ENCODE data around the gene KLHL35. TPM values are rescaled to one million over a fixed set of nuclear protein-coding genes. Genes with fewer than 3 reads are reported as not detected.

The KLHL35 gene
- polyA plus RNA-seq, 2 donors: 0.24 to 0.39 TPM

DNA sequence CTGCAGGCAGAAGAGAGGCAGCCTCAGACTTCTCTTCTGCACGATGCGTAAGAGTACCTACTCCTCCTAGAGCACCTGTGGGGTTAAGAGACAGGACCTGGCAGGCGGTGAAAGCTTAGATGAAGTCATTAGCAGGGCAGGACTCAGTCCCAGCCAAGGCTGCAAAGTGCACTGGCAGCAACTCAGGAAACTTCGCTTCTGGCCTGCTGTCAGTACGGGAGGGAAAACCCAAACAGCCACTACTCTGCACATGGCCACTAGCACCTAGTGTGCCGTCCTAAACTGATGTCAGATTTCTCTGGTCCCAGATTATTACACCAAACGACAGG lies 8.8 kb upstream of the KLHL35 start:
- Histone ChIP-seq H3K27me3 (ENCODE audit: control insufficient read depth in 1 of 2, insufficient read depth in 2 of 2, low read length in 2 of 2) (no peaks in the 10 kb centered on the region), H3K4me3 (ENCODE audit: low read depth in 1 of 2, low read length in 2 of 2) (no peak overlapping the region), H3K27ac (ENCODE audit: low read depth in 2 of 2, low read length in 1 of 2) (no peak overlapping the region), H3K9me3 (ENCODE audit: control insufficient read depth in 2 of 2, insufficient read depth in 1 of 2, low read depth in 1 of 2, low read length in 1 of 2) (no peaks in the 10 kb centered on the region), H3K36me3 (ENCODE audit: control insufficient read depth in 2 of 2, insufficient read depth in 2 of 2, low read length in 1 of 2) (no peaks in the 10 kb centered on the region), H3K4me1 (ENCODE audit: control insufficient read depth in 2 of 2, insufficient read depth in 2 of 2, low read length in 1 of 2) (no peaks in the 10 kb centered on the region)
- 55 to 61% methylated on average over 7 of the region's 7 CpGs for WGBS, 2 donors

DNA sequence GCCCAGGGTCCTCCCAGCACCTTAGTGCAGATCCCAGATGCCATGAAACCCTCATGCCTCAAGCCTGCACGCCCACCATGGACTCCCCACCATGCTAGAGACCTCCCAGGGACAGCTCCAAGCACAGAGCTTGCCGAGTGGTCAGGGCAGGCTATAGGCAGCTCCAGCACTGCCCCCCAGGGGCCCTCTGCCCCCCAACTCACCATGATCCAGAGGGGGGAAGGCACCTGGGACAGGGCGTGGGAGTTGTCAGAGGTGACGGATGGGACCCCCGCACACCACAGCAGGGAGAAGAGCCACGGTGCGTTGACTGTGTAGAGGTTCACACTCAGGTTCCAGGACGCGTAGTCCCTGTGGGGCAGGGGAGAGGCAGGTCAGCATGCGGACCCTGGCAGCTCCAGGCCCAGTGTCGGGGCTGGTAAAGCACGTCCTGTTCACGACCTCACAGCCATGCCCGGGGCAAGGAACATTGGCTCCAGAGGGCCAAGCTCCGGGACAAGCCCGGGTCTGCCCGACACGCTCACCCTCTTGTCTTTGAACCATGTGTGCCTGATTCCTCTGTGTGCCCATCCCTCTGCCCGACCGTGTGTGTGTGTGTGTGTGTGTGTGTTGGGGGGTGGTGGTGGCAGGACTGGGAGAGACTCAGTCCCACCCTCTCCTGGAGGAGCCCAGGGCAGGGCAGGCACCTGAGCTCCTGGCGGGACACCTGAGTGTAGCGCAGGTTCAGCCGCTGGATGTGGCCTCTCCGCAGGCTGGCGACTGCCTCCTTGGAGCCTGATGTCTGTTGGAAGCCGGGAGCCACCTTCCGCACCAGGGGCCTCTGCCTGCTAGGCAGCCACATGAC lies 8.2 kb upstream of the KLHL35 start:
- 56 to 67% methylated on average over 26 to 27 of the region's 27 CpGs for WGBS, 2 donors
- no peaks in the 10 kb centered on the region for H3K27me3 ChIP-seq (ENCODE audit: control insufficient read depth in 1 of 2, insufficient read depth in 2 of 2, low read length in 2 of 2)
- no peaks in the 10 kb centered on the region for H3K36me3 ChIP-seq (ENCODE audit: control insufficient read depth in 2 of 2, insufficient read depth in 2 of 2, low read length in 1 of 2)
- no peaks in the 10 kb centered on the region for H3K4me1 ChIP-seq (ENCODE audit: control insufficient read depth in 2 of 2, insufficient read depth in 2 of 2, low read length in 1 of 2)
- H3K27ac ChIP-seq (ENCODE audit: low read depth in 2 of 2, low read length in 1 of 2): no peak overlapping the region
- no peaks in the 10 kb centered on the region for H3K9me3 ChIP-seq (ENCODE audit: control insufficient read depth in 2 of 2, insufficient read depth in 1 of 2, low read depth in 1 of 2, low read length in 1 of 2)
- H3K4me3 ChIP-seq (ENCODE audit: low read depth in 1 of 2, low read length in 2 of 2): no peak overlapping the region

DNA sequence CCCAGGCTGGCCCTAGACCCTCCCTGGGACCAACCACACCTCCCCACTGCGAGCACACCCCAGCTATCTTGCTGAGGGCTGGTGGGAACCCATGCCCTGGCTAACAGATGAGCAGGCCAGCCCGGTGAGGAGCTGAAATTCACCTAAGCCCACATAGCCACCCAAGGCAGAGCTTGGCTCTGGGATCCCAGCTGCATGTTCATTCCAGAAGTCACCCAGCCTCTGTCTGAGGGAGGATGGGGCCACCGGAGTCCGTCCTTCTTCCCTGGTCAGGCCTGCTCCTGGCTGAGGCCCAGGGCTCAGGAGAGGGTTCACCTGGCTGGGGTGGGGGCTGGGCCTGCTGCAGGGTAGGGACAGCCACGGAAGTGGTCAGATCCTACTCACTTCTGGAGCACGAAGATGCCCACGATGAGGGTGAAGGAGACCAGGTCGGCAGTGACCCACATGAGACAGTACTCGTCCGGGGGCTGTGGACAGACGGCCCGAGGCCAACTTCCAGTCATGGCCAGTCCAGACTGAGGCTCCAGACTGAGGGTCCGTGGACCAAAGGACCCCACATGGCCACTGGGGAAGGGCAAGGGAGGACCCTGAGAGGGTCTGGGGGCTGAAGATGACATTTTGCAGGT lies 6.6 kb upstream of the KLHL35 start:
- no peak overlapping the region for H3K4me3 ChIP-seq (ENCODE audit: low read depth in 1 of 2, low read length in 2 of 2)
- H3K27ac ChIP-seq (ENCODE audit: low read depth in 2 of 2, low read length in 1 of 2): no peak overlapping the region
- no peaks in the 10 kb centered on the region for H3K27me3 ChIP-seq (ENCODE audit: control insufficient read depth in 1 of 2, insufficient read depth in 2 of 2, low read length in 2 of 2)
- H3K9me3 ChIP-seq (ENCODE audit: control insufficient read depth in 2 of 2, insufficient read depth in 1 of 2, low read depth in 1 of 2, low read length in 1 of 2): no peaks in the 10 kb centered on the region
- 81 to 85% methylated on average over 12 to 13 of the region's 13 CpGs for WGBS, 2 donors
- H3K36me3 ChIP-seq (ENCODE audit: control insufficient read depth in 2 of 2, insufficient read depth in 2 of 2, low read length in 1 of 2): no peaks in the 10 kb centered on the region
- H3K4me1 ChIP-seq (ENCODE audit: control insufficient read depth in 2 of 2, insufficient read depth in 2 of 2, low read length in 1 of 2): no peaks in the 10 kb centered on the region

DNA sequence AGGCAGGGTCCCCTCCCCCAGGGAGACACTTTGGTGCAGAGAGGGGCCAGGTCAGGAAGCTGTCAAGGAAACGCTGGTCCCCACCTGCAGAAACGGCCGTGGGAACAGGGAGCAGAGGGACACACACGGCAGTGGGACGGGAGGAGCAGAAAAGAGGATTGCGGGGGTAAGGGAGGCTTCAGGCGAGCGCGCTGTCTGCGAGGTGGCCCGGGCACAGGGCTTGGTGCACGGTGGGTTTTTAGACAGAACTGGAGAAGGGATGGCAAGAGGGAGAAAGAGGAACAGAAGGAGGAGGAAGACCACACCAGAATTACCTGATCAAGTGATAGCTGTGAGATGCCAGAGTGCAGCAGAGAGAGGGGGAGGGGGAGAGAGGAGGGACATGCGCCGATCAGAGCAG lies 6.0 kb upstream of the KLHL35 start:
- no peaks in the 10 kb centered on the region for H3K27me3 ChIP-seq (ENCODE audit: control insufficient read depth in 1 of 2, insufficient read depth in 2 of 2, low read length in 2 of 2)
- H3K4me3 ChIP-seq (ENCODE audit: low read depth in 1 of 2, low read length in 2 of 2): no peak overlapping the region
- no peaks in the 10 kb centered on the region for H3K36me3 ChIP-seq (ENCODE audit: control insufficient read depth in 2 of 2, insufficient read depth in 2 of 2, low read length in 1 of 2)
- H3K27ac ChIP-seq (ENCODE audit: low read depth in 2 of 2, low read length in 1 of 2): no peak overlapping the region
- 79 to 82% methylated on average over 14 of the region's 14 CpGs for WGBS, 2 donors
- no peaks in the 10 kb centered on the region for H3K9me3 ChIP-seq (ENCODE audit: control insufficient read depth in 2 of 2, insufficient read depth in 1 of 2, low read depth in 1 of 2, low read length in 1 of 2)
- H3K4me1 ChIP-seq (ENCODE audit: control insufficient read depth in 2 of 2, insufficient read depth in 2 of 2, low read length in 1 of 2): no peaks in the 10 kb centered on the region

DNA sequence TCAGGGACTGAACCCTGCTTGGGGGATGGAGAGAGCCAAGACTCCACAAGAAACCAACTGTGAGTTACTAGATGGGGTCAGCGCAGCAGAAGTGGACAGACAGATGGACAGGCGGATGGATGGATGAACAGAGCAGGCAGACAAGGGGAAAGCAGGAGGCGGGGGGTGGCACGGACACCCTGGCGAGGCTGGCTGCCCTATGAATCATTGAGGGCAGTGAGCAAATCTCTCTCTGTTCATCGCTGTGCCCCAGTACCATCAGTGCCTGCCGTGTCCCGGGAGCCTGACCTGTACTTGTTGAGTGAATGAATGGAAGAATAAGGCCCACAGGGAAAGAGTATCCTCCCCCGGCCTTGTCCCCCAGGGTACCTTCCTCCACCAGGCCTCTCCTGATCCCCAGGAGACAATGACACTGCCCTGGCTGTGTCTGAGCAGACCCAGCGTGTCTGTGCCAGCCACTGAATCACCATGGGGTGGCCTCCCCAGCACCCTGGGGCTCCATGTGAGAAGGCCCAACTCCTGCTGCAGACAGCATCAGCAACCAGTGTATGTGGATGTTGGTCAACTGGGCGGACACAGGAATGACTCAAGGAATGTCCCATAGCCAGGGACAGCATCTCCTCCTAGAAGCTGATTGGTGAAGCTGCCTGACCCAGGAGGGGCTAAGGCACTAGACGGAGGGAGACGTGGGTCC lies 5.1 kb upstream of the KLHL35 start:
- Histone ChIP-seq H3K4me3 (ENCODE audit: low read depth in 1 of 2, low read length in 2 of 2) (no peak overlapping the region), H3K36me3 (ENCODE audit: control insufficient read depth in 2 of 2, insufficient read depth in 2 of 2, low read length in 1 of 2) (no peaks in the 10 kb centered on the region), H3K9me3 (ENCODE audit: control insufficient read depth in 2 of 2, insufficient read depth in 1 of 2, low read depth in 1 of 2, low read length in 1 of 2) (no peaks in the 10 kb centered on the region), H3K27ac (ENCODE audit: low read depth in 2 of 2, low read length in 1 of 2) (no peak overlapping the region), H3K27me3 (ENCODE audit: control insufficient read depth in 1 of 2, insufficient read depth in 2 of 2, low read length in 2 of 2) (no peaks in the 10 kb centered on the region), H3K4me1 (ENCODE audit: control insufficient read depth in 2 of 2, insufficient read depth in 2 of 2, low read length in 1 of 2) (no peaks in the 10 kb centered on the region)
- 86 to 93% methylated on average over 13 of the region's 13 CpGs for WGBS, 2 donors

DNA sequence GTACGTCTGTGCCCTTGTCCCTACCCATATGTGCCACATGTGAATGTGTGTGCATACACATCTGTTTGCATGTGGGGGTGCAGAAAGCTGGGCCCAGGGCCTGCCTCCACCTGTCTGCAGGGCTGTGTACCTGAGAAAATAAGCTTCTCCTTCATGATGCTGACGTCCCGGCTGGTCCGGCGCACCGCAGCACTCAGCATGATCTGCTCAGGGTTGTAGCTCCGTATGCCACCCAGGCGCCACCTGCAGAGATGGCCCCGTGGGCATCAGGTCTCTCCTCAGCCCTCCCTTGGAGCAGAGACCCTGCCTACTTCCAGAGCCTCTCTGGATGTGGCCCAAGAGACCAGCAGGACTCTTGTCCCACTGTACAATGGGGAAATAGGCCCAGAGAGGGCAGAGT lies 3.8 kb upstream of the KLHL35 start:
- Histone ChIP-seq H3K4me3 (ENCODE audit: low read depth in 1 of 2, low read length in 2 of 2) (no peak overlapping the region), H3K27me3 (ENCODE audit: control insufficient read depth in 1 of 2, insufficient read depth in 2 of 2, low read length in 2 of 2) (no peaks in the 10 kb centered on the region), H3K4me1 (ENCODE audit: control insufficient read depth in 2 of 2, insufficient read depth in 2 of 2, low read length in 1 of 2) (peaks cover 0 to 3% of the 10 kb centered on the region in 2 donors), H3K27ac (ENCODE audit: low read depth in 2 of 2, low read length in 1 of 2) (no peak overlapping the region), H3K36me3 (ENCODE audit: control insufficient read depth in 2 of 2, insufficient read depth in 2 of 2, low read length in 1 of 2) (no peaks in the 10 kb centered on the region), H3K9me3 (ENCODE audit: control insufficient read depth in 2 of 2, insufficient read depth in 1 of 2, low read depth in 1 of 2, low read length in 1 of 2) (no peaks in the 10 kb centered on the region)
- WGBS, 2 donors: 91 to 92% methylated on average over 9 of the region's 9 CpGs

DNA sequence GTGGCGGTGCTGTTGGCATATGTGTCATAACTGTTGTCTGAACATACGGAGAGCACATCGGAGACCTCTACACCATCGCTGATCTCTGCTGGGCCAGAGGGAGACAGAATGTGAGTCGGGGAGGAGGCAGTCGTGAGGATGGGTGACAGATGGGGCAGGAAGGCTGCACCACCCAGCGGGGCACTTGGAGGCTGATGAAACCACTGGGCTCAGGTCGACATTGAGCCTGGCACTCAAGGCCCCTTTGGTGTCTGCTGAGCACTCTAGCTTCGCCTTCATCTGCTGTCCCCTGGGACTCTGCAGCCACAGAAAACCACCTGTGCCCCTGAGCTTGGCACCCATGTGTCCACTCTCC lies 2.5 kb upstream of the KLHL35 start:
- H3K27ac ChIP-seq (ENCODE audit: low read depth in 2 of 2, low read length in 1 of 2): no peak overlapping the region
- no peak overlapping the region for H3K4me3 ChIP-seq (ENCODE audit: low read depth in 1 of 2, low read length in 2 of 2)
- H3K36me3 ChIP-seq (ENCODE audit: control insufficient read depth in 2 of 2, insufficient read depth in 2 of 2, low read length in 1 of 2): no peaks in the 10 kb centered on the region
- WGBS, 2 donors: 86 to 87% methylated on average over 9 of the region's 9 CpGs
- peaks cover 0 to 5% of the 10 kb centered on the region in 2 donors for H3K4me1 ChIP-seq (ENCODE audit: control insufficient read depth in 2 of 2, insufficient read depth in 2 of 2, low read length in 1 of 2)
- H3K27me3 ChIP-seq (ENCODE audit: control insufficient read depth in 1 of 2, insufficient read depth in 2 of 2, low read length in 2 of 2): peaks cover 0 to 8% of the 10 kb centered on the region in 2 donors
- H3K9me3 ChIP-seq (ENCODE audit: control insufficient read depth in 2 of 2, insufficient read depth in 1 of 2, low read depth in 1 of 2, low read length in 1 of 2): peaks cover 0 to under 1% of the 10 kb centered on the region in 2 donors

DNA sequence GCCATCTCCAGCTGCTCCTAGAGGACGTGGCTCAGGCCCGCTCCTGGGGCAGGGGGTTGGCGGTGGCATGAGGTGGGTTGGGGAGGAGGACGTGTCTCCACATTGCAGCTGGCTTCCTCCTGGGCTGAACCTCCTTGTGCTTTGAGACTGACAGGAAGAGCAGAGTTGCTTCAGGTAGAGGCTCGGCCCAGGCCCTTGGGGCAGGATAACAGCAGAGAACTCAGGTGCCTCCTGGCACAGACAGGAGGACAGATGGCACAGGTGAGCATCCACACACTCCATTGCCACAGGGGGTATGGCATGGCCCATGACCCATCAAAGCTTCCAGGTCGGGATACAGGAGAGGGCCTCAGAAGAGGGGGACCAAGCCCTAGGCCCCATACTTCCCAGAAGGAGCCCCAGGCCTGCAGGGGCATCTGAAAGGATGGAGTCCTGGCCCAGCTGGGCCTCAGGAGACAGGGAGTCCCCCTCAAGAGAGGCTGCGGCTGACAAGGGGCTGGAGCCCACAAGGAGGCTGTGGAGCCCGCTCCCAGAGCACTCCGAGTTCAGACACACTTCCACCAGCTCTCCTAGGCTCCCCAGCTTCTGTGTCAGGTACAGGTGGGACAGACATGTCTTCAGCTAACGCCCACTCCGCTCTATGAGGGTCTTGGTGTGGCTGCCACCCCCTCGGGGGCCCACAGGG lies 2.0 kb upstream of the KLHL35 start:
- H3K9me3 ChIP-seq (ENCODE audit: control insufficient read depth in 2 of 2, insufficient read depth in 1 of 2, low read depth in 1 of 2, low read length in 1 of 2): peaks cover 0 to 3% of the 10 kb centered on the region in 2 donors
- WGBS, 2 donors: 85 to 87% methylated on average over 12 of the region's 12 CpGs
- peaks cover 0 to 9% of the 10 kb centered on the region in 2 donors for H3K4me1 ChIP-seq (ENCODE audit: control insufficient read depth in 2 of 2, insufficient read depth in 2 of 2, low read length in 1 of 2)
- no peak overlapping the region for H3K4me3 ChIP-seq (ENCODE audit: low read depth in 1 of 2, low read length in 2 of 2)
- no peaks in the 10 kb centered on the region for H3K36me3 ChIP-seq (ENCODE audit: control insufficient read depth in 2 of 2, insufficient read depth in 2 of 2, low read length in 1 of 2)
- H3K27me3 ChIP-seq (ENCODE audit: control insufficient read depth in 1 of 2, insufficient read depth in 2 of 2, low read length in 2 of 2): peaks cover 0 to 8% of the 10 kb centered on the region in 2 donors
- no peak overlapping the region for H3K27ac ChIP-seq (ENCODE audit: low read depth in 2 of 2, low read length in 1 of 2)

DNA sequence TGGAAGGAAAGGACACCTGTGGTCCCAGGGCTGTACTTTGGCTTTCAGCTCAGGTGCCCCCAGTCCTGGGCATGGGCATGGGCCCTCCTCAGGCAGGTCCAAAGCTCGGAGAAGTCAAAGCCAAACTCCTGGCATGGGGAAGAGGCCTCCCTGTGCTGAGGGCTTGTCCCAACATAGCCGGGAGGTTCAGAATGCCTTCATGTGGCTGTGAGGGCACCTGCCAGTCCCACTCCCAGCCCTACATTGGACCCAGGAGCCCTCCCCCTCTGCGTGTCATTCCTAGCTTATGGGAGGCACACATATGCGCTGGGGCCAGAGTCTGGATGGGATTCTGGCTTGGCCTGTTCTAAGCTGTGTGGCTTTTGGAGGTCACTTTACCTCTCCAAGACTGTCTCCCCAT lies 1.0 kb upstream of the KLHL35 start:
- Histone ChIP-seq H3K36me3 (ENCODE audit: control insufficient read depth in 2 of 2, insufficient read depth in 2 of 2, low read length in 1 of 2) (no peaks in the 10 kb centered on the region), H3K9me3 (ENCODE audit: control insufficient read depth in 2 of 2, insufficient read depth in 1 of 2, low read depth in 1 of 2, low read length in 1 of 2) (peaks cover 3 to 11% of the 10 kb centered on the region in 2 donors), H3K27ac (ENCODE audit: low read depth in 2 of 2, low read length in 1 of 2) (no peak overlapping the region), H3K4me1 (ENCODE audit: control insufficient read depth in 2 of 2, insufficient read depth in 2 of 2, low read length in 1 of 2) (peaks cover 0 to 14% of the 10 kb centered on the region in 2 donors), H3K4me3 (ENCODE audit: low read depth in 1 of 2, low read length in 2 of 2) (no peak overlapping the region), H3K27me3 (ENCODE audit: control insufficient read depth in 1 of 2, insufficient read depth in 2 of 2, low read length in 2 of 2) (peaks cover 0 to 8% of the 10 kb centered on the region in 2 donors)
- WGBS, 2 donors: 83 to 84% methylated on average over 4 of the region's 4 CpGs
